ENCODE measurements around the gene AVPI1. TPM values are rescaled to one million over a fixed set of nuclear protein-coding genes. Genes with fewer than 3 reads are reported as not detected.
"Not testable (repeated sequence)": the region's sequence is repeated elsewhere in the genome, so short reads cannot be mapped to it uniquely, and the experiment has no call there.

The AVPI1 gene
- total and polyA plus RNA-seq, 4 donors: 6.6 to 22.1 (median 11.9) TPM

DNA sequence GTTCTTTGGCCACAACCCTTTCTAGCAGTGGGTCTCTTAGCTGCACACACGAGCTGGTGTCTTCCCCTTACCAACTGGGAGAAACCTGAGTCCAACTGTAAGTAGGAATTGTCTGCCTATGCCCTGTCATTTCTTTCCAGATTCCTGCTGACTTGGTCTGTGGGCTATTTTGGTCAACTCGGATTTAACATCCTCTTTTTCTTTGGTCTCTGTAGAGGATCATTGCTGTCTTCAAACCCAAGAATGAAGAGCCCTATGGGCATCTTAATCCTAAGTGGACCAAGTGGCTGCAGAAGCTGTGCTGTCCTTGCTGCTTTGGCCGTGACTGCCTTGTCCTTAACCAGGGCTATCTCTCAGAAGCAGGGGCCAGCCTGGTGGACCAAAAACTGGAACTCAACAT is 36.3 kb downstream of the AVPI1 start (continued):
- TF ChIP-seq REST (IDR thresholded peaks at IDR 0.05) (no peak), FOXA1 (IDR thresholded peaks at IDR 0.05) (no peak), JUND (IDR thresholded peaks at IDR 0.05) (no peak)
- TF ChIP-seq, protein P1, sequence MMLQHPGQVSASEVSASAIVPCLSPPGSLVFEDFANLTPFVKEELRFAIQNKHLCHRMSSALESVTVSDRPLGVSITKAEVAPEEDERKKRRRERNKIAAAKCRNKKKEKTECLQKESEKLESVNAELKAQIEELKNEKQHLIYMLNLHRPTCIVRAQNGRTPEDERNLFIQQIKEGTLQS (IDR thresholded peaks at IDR 0.05): no peak
- TF ChIP-seq, protein P2, sequence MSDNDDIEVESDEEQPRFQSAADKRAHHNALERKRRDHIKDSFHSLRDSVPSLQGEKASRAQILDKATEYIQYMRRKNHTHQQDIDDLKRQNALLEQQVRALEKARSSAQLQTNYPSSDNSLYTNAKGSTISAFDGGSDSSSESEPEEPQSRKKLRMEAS (IDR thresholded peaks at IDR 0.05): no peak

- peak overlapping the region in 1 of 2 donors; percentile 18 for H3K27ac ChIP-seq (ENCODE audit: low read depth in 1 of 2, low read length in 2 of 2)
- 95% methylated on average over 4 of the region's 4 CpGs for WGBS
- not testable (repeated sequence) for H3K4me3 ChIP-seq (ENCODE audit: low read depth in 1 of 3, low read length in 3 of 3); H3K9me3 ChIP-seq (ENCODE audit: control insufficient read depth in 4 of 4, low read length in 3 of 4); DNase-seq (ENCODE audit: low spot score); H3K4me1 ChIP-seq (ENCODE audit: control insufficient read depth in 4 of 4, insufficient read depth in 4 of 4, low read length in 3 of 4); H3K27me3 ChIP-seq (ENCODE audit: control insufficient read depth in 4 of 4, insufficient read depth in 4 of 4, low read length in 3 of 4); H3K9ac ChIP-seq (ENCODE audit: low read depth in 1 of 2, low read length in 2 of 2)
- H3K36me3 ChIP-seq (ENCODE audit: control insufficient read depth in 4 of 4, insufficient read depth in 3 of 4, low read depth in 1 of 4, low read length in 3 of 4): peaks cover 3 to 23% (median 13%) of the 10 kb centered on the region in 4 donors
- peak; percentile 9 for TF ChIP-seq REST (IDR thresholded peaks at IDR 0.05)
Observed at GRCh38 chr10:97649405-97649750, 37.7 kb downstream of the AVPI1 start.

DNA sequence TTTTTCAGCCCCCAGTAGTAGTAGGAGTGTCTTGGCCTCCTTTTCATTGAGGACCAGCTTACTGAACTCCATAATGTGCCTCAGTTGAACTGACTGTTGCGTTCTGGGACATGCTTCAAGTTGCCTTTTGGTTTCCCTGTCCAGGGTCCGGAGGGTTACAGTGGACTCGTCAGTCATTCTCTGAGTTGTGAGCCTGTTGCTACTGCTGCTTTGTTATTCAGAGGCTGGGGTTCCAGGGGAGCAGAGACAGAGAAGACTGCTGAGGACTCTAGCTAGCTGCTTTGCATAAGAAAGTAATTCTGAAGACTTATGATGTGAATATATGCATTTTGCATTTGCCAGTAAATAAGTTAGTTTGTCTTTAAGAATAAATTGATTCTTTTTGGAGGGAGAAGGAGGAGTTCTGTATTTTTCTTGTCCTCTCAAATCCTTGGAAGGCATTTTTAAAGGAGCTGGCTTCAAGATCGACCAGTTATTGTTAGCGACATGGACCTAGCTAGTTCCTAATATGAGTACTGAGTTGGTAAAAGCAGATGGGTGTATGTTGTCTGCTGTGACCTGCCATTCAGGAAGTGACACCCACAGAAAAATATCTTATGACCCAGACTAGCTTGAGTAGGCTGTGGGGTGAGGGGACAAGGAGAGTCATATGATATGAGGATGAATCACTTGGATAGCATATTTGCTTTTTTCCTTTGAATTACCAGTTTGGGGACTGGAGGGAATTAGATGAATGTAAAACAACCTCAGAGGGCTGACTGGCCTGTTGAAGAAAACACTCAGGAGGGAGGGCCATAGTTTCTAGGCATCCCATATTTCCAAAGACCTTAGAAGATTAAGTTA is 38.3 kb downstream of the AVPI1 start:
- Histone ChIP-seq H3K36me3 (ENCODE audit: control insufficient read depth in 4 of 4, insufficient read depth in 3 of 4, low read depth in 1 of 4, low read length in 3 of 4) (peaks cover 3 to 21% (median 11%) of the 10 kb centered on the region in 4 donors), H3K9me3 (ENCODE audit: control insufficient read depth in 4 of 4, low read length in 3 of 4) (no peaks in the 10 kb centered on the region), H3K27ac (ENCODE audit: low read depth in 1 of 2, low read length in 2 of 2) (peak overlapping the region; percentile 21 to 70), H3K4me3 (ENCODE audit: low read depth in 1 of 3, low read length in 3 of 3) (no peak overlapping the region), H3K4me1 (ENCODE audit: control insufficient read depth in 4 of 4, insufficient read depth in 4 of 4, low read length in 3 of 4) (peaks cover 0 to 2% (median 0%) of the 10 kb centered on the region in 4 donors), H3K9ac (ENCODE audit: low read depth in 1 of 2, low read length in 2 of 2) (no peak overlapping the region), H3K27me3 (ENCODE audit: control insufficient read depth in 4 of 4, insufficient read depth in 4 of 4, low read length in 3 of 4) (no peaks in the 10 kb centered on the region)
- TF ChIP-seq YY1 (IDR thresholded peaks at IDR 0.05) (peak; percentile 15), RAD21 (IDR thresholded peaks at IDR 0.05) (no peak), ZBTB33 (IDR thresholded peaks at IDR 0.05) (no peak), REST (IDR thresholded peaks at IDR 0.05) (peak; percentile 19), JUND (IDR thresholded peaks at IDR 0.05) (peak in 1 of 2 donors; percentile 39)
- 83% methylated on average over 5 of the region's 5 CpGs for WGBS
- no peak for DNase-seq (ENCODE audit: low spot score)

Measured in liver (tissue), 9 donors.